GDM1 (cell line): ENCODE data around the gene TUBGCP6.
A peak's percentile ranks its signal among the peaks of the same experiment; 100 is the strongest.

Experiments
- DNase-seq: peaks from one replicate; lab custom pipeline; 2025; lab: John Stamatoyannopoulos, UW

TUBGCP6 gene

DNA sequence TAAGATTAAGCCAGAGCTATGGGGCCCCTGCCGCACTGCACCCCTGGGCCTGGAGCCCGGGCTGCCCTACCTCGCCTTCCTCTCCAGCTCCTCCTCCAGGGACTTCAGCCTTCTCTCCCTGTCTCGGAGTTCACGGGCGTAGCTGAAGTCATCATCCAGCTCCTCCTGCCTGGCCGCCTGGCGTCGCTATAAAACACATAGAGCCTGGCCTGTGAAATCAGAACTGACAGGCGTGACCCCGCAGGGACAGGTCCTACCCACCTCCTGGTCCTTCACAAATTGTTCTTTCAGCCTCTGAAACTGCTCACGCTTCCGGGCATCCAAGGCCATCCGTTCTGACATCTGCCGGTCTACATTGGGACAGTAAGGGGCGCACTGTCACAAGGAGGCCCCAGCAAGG lies 20.8 kb downstream of the TUBGCP6 start:
- DNase-seq: no peak

DNA sequence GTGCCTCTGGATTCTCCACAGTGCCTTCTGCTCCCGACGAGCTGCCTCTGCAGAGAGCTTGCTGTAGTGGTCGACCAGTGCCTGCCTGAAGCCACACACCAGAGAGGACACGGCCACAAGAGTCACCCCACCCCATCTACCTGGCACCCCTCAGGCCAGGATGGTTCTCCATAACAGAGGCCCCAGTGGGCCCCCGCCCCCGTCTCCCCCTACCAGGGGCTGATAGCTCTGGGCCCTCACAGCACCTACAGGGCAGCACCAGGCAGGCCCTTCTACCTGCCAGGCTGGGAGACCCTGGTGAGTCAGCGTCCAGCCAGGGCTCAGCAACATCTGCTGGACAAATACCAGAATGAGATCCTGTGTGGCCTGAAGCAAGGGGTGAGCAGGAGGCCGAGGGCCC lies 22.3 kb downstream of the TUBGCP6 start:
- no peak for DNase-seq

DNA sequence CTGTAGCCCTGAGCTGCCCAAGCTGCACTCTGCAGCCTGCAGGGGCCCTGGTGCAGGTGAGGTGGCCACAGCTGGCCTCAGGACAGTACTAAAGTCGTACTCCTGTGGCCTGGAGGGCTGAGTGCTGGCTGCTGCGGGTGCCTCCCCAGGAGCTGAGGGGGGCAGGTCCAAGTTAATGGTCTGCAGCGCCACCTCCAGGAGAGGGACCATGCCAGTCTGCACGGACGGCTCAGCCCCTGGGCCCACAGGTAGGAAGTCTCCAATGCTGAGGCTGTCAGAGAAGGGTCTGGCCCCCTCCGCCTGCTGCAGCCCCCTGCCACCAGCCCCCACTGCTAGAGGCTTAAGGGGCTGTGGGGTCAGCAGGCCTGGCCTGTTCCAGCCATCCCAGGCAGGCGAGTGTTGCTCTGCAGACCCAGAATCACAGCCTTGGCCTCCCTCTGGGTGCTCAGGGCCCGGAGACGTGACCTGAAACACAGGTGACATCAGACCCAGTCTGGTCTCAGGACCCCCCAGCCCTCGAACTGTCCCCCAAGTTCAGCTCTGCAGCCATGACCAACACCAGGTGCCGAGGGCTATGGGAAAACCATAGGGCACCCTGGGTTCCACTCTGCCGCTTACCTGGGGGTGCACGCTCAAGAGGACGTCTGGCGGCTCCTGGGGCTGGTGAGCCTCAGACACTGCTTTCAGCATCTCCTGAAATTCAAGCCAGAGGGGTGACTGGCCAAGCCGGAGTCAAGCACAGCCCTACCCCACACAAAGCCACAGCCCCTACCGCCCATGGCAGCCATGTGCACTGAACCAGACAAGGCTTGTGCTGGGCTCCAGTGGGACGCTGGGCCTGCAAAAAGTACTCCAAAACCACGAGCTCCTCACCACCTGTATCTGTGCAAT lies 23.2 kb downstream of the TUBGCP6 start:
- DNase-seq: no peak

DNA sequence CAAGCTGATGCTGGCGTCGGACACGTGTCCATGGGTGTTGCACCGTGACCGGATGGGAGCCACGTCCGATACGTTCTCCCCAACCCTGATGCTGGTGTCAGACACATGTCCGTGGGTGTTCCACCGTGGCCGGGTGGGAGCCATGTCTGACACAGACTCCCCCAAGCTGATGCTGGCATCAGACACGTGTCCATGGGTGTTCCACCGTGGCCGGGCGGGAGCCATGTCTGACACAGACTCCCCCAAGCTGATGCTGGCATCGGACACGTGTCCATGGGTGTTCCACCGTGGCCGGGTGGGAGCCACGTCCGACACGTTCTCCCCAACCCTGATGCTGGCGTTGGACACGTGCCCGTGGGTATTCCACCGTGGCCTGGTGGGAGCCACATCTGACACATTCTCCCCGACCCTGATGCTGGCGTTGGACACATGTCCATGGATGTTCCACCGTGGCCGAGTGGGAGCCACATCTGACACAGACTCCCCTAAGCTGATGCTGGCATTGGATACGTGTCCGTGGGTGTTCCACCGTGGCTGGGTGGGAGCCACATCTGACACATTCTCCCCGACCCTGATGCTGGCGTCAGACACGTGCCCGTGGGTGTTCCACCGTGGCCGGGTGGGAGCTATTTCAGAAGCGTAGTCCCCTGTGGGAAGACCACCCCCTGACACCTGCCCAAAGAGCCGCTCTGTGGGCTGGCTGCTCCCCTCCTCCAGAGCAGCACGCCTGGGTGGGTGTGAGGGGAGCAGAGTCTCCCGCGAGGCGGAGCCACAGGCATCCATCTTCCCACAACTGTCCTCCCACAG lies 24.0 kb downstream of the TUBGCP6 start:
- no peak for DNase-seq

DNA sequence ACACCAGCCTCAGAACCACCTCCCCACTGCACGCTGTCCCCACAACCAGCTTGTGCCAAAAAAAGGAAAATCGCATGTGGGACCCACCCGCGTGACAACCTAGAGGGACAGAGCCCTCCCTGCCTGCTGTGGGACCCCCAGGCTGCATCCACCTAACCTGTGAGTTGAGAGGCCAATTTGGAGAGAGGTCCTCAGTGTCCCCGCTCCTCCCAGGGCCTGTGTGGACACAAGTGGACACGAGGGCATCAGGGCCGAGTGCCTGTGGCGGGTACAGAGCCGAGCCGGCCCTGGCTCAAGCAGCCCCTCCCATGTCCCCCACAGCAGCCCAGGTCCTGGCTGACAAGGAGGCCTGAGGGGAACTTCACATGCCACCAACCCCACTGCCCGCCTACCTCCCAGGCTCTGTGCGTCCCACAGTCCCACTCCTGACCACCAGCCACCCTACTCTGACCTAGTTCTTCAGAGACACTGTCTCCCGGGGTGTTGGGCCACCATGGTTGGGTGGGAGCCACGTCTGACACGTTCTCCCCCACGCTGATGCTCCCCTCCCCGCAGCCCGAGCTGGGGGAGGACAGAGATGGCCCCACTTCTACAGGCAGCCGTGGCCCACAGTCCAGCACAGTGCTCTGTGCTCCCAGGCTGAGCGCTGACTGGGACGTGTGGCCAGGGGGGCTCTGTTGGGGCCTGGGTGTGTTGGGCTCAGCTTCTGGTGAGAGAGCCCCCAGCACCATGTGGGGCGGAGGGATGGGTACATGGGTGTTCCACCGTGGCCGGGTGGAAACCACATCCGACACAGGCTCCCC lies 24.8 kb downstream of the TUBGCP6 start:
- no peak for DNase-seq

DNA sequence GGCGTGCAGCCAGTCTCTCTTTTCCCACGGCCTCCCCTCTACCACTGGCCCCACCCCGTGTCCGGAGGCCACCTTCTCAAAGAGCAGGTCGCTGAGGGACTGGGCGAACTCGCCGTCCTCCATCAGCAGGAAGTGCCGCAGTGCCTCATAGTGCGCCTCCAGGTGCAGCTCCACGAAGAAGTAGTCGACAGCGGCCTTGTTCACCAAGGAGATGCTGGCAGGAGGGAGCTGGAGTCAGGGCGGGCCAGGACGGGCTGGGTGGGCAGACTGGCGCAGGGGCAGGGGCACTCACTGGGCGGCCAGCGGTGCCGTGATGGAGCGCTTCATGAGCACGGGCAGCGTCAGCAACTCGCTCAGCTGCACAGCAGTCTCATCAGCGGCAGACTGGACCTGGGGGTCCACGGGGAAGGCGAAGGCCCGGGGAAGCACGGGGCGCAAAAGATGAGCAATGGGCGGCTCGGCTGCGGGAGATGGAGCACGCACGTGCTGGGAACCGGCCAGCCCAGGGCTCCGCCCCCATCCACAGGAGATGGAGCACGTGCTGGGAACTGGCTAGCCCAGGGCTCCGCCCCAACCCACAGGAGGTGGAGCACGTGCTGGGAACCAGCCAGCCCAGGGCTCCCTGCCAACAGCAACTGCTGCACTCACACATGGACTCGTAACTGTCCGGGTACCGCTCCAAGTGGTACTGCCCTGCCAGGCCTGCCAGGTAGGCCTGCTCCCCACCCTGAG lies 25.7 kb downstream of the TUBGCP6 start:
- no peak for DNase-seq

DNA sequence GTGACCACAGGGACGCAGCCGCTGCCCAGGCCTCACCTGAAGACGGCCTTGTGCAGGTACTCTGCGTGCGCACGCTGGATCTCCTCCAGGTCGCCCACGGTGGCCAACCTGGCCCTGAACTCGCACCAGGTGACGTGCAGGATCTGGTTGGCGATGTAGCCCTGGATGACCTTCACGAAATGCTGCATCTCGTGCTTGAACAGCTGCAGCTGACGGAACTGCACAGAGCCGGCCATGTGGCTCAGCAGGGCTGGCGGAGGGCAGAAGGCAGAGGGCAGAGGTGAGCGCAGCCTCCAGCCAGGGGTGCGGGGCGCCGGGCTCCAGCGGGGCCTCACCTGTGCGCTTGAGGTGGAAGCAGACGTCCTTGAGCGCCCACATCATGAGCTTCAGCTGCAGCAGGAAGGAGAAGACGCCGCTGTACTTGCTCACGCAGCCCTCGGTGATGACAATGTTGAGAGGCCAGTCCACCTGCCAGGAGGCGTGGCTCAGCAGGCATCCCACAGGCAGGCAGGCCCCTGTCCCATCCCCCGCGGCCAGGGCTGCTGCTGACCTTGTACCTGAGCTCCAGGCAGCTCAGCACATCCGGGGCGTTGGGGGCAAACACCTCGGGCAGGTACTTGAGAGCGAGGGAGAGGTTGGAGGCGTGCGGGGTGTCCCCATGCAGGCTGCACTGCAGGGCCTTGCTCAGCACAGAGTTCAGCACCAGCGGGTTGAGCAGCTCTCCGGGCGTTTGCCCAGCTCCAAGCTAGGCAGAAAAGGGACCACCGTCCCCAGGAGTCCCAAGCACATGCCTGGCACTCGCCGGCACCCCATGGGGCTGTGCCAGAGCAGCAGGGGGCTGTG lies 26.4 kb downstream of the TUBGCP6 start:
- no peak for DNase-seq

DNA sequence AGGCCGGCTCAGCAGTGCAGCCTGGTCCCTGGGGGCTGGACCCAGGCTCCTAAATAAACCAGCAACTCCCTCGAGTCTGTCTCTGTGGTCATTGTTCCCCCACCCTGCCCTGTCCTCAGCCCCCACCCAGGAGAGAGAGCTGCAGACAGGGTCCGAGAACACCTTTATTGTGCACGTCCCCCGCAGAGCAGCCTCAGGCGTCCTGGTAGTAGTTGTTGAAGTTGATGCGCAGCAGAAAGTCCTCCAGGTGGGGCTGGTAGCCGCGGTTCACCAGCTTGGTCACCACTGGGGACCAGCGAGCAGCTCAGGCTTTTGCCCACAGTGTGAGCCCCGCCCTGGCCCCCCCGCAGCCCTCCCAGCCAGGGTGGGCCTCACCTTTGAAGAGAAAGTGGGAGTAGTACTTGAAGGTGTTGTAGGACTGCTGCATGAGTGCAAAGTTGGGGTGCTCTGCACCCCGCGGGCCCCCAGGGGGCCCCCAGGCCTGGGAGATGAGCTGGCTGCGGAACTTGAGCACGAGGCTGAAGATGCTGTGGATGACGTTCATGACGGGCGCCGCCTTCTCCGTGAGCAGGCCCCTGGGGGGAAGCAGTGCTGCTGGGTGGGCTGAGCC lies 27.2 kb downstream of the TUBGCP6 start:
- no peak for DNase-seq

DNA sequence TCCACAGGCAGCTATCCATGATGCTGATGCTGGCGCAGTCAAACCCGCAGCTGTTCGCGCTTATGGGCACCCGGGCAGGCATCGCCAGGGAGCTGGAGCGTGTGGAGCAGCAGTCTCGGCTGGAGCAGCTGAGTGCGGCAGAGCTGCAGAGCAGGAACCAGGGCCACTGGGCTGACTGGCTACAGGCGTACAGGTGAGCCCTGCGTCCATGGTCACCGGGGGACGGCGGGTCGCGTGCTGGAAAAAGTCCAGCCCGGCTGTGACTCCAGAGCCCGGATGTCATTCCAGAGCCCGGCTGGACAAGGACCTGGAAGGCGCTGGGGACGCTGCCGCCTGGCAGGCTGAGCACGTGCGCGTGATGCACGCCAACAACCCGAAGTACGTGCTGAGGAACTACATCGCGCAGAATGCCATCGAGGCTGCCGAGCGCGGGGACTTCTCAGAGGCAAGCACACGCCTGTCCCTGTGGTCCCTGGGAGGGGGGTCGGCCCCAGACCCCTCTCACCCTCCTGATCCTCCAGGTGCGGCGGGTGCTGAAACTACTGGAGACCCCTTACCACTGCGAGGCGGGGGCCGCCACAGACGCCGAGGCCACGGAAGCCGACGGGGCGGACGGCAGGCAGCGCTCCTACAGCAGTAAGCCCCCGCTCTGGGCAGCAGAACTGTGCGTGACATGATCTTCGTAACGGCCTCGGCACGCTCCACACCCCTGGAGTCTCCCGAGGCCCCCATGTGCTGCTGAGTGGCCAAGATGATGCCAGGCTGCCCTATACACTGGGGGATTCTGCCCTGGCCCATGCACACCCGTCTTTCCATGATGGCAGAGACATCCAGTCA lies 27.9 kb downstream of the TUBGCP6 start:
- no peak for DNase-seq

DNA sequence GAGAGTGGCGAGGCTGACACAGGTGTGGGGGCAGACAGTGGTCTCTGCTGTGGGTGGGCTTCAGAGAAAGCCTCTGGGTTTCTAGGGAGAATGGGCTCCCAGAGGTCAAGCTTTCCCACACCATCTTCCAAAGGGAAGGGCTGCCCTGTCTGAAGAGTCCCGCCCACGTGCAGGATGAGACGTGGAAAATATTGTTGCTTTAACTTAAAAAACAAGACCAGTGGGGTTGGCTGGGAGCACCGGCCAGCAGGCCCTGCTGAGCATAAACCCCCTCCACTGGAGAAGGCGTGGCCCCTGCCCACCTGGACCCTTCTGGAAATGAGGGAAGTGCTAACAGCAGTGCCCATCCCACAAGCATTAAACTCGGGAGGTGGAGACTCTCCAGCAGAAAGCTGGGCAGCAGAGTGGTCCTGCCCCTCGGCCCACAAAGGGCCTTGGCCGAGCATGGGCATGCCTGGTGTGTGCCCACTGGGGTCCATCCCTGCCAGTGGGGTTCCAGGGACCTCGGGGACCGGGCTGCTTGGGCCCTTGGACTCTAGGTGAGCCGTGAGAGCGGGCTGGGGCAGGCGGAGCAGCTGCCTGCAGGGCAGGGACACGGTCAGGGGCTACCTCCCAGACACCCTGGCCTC lies 28.7 kb downstream of the TUBGCP6 start:
- no peak for DNase-seq

DNA sequence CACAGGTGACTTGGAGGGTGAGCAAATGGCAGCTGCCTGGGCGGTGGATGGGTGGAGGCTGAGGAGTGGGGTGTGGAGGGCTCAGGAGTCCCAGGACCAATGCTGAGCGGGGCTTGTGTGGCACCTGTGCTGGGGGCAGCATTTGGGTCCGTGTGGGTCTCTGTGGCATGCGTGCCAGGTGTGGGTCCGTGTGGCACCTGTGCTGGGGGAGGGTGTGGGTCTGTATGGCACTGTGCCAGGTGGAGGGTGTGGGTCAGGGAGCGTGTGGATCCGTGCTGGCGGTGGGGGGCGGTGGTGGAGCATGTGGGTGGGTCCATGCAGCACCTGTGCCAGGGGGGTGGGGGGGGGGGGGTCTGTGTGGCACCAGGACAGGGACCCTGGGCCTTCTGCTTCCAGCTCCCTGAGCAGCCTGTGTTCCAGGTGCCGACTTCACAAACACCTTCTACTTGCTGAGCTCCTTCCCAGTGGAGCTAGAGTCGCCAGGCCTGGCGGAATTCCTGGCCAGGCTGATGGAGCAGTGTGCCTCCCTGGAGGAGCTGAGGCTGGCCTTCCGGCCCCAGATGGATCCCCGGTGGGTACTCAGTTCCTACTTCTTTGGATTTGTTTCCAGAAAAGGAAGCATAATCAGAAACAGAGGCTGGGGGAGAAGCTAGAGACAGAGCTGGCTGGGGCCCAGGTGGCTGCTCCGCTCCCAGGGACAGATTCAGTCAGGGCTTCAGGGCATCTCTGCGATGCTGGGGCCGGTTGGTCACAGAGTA lies 29.3 kb downstream of the TUBGCP6 start:
- no peak for DNase-seq

DNA sequence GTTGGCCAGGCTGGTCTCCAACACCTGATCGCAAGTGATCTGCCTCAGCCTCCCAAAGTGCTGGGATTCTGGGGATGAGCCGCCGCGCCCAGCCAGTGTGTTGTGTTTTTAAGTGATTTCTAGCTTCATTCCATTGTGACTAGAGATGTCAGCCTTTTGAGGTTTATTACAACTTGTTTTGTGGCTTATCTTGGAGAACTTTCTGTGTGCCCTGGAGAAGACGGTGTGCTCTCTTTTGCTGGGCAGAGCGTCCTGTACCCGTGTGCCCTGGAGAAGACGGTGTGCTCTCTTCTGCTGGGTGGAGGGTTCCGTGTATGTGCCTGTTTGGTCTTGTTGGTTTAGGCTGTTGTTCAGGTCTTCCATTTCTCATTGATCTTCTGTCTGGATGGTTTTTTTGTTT lies 31.6 kb downstream of the TUBGCP6 start:
- no peak for DNase-seq

DNA sequence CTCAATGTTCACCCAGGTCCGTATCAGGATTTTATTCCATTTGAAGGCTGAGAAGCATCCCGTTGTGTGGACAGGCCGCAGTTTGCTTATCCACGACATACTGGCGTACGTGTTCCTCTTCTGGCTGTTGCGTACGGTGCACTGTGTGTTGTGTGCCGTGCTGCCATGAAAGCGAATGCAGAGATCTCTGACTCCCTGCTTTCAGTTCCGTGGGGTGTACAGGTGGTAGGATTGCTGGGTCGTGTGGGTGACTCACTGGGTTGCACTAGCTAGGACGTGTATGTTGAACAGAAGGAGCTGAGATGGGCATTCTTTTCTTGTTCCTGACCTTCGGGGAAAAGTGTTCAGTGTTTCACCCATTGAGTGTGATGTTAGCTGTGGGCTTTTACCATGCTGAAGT lies 33.7 kb downstream of the TUBGCP6 start:
- DNase-seq: no peak

DNA sequence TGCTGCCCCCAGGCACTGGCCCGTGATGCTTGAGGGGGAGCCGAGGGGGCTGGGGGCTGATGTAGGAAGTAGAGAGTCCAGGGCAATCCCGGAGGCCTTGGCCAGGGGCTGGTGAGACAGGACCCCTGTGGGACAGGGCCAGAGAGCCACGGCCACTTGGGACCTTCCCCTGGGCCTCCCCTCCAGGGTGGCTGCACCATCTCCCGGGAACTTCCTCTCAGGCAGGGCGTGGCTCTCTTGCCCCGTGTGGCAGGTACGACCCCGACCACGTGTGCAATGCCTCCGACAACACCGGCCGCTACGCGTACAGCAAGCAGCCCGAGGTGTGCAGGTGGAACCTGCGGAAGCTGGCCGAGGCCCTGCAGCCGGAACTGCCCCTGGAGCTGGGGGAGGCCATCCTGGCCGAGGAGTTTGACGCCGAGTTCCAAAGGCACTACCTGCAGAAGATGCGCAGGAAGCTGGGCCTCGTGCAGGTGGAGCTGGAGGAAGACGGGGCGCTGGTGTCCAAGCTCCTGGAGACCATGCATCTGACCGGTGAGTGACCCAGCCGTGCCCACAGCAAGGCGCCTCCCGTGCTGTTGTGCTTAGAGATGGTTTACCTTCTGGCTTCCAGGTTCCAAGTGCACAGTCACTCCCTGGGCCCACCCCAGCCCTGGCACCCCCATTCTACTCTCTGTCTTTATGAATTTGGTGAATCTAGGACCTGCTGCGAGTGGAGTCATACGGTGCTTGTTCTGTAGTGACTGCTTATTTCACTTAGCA lies 34.3 kb downstream of the TUBGCP6 start:
- DNase-seq: no peak

DNA sequence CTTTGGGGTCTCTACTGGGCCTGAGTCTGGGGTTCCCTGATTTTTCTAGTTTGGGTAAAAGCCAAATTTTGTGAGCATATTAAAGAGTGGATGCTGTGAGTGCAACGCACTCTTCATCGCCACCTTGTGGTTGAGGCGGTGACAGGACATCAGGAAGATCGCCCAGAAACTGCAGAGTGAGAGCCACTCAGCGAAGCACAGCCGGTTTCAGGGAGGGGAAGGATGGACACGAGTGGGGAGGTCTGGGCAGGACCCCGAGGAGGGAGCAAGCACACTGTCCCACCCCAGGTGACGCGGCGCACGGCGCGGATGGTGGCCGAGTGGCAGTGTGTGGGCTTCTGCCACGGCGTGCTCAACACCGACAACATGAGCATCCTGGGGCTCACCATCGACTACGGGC lies 34.9 kb downstream of the TUBGCP6 start:
- DNase-seq: peak; percentile 48

DNA sequence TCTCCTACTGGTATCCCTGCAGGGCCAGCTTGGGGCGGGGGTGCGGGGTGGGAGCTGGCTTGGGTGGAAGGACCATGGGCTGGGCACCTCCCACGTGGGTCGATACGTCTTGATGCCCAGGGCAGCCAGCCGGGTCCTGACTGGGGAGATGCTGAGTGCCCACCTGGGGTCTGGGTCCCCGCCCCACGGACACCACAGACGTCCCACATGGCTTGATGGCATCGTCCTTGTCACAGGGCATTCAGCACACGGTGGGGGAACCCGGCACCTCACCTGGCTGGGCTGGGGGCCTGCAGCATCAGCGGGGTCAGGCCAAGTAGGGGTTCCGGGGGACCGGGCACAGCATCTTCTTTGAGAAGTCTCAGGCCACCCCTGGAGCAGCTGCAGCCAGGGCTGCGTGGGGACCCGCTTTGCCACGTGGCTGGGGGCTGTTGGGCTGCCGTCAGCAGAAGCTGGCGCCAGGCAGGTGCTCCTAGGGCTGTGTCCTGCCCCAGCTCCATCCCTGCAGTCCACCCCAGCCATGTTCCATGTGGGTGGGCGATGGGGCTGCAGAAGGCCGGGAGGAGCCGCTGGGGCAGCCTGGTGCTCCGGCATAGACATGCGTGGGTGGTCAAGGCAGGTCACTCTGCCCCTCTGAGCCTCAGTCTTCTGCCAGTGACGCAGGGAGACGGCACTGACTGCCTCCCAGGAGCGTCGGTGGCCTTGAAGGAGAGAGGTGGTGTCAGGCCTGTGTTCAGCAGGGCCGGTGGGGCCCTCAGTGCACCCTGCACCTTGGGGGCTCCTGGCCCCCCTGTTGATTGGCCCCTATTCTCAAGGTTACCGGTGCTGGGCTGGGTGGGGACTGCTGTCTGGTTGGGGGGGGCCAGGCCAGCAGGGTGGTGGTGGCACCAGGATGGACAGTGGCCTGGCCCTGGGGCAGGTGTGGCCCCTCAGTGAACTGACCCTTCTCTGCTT lies 35.6 kb downstream of the TUBGCP6 start:
- DNase-seq: no peak
